NCI-H226 (cell line): Measurements from ENCODE around the gene IL1RL2.

ENCODE experiments used
- DNase-seq: peaks from one replicate; pipeline ENCODE4 v3.0.0-alpha.2; 2015

IL1RL2 gene

GRCh38 chr2:102240640-102241370 is 54.0 kb downstream of the IL1RL2 start:
- peak; percentile 73 for DNase-seq

GRCh38 chr2:102241616-102242305 is 54.9 kb downstream of the IL1RL2 start:
- DNase-seq: no peak

DNA sequence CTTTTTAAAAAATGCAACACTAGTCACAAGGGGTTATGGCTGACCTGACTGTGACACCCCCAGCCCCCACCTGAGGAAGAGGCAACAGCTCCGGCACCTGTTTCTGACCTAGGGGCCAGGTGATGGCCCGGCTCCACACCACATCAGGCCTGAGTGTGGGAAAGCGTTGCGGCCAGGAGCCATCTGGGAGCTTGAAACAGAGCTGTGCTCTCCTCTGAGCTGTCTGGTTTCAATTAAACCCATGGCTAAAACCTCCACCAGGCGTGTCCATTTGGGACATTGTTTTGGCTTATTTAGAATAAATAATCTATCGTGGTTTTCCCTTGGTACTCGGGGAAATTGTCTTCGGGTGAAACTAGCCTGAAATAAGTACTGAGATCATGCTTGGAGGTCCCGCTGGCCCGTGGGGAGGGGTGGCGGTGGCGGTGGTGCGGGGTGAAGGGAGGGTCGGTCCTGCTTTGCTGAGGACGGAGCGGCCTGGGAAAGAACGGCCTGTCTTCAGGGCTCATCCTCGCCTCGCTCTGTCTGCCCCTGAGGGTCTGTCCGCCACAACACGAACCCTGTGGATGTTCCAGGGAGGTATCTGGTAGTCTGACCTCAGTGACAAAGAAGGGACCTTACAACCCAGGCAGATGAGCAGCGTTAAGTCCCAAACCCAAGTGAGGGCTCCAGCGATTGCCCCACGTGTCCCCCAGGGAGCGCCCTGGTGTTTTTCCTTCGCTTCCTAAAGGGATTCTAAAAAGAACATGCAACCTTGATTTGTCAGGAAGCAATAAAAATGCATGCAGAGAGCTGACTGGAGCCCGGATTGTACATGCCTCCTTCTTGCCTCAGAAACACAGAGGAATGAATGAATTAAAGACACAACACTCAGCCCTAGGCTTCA is 58.7 kb downstream of the IL1RL2 start:
- no peak for DNase-seq

- no peak for DNase-seq
These were observed 63.5 kb downstream of the IL1RL2 start for GRCh38 chr2:102250278-102250821.

GRCh38 chr2:102251042-102251848 is 64.4 kb downstream of the IL1RL2 start:
- no peak for DNase-seq

- DNase-seq: no peak
These were observed 65.0 kb downstream of the IL1RL2 start for GRCh38 chr2:102251849-102252203.

- no peak for DNase-seq
These were observed 65.4 kb downstream of the IL1RL2 start for GRCh38 chr2:102252236-102252635.

DNA sequence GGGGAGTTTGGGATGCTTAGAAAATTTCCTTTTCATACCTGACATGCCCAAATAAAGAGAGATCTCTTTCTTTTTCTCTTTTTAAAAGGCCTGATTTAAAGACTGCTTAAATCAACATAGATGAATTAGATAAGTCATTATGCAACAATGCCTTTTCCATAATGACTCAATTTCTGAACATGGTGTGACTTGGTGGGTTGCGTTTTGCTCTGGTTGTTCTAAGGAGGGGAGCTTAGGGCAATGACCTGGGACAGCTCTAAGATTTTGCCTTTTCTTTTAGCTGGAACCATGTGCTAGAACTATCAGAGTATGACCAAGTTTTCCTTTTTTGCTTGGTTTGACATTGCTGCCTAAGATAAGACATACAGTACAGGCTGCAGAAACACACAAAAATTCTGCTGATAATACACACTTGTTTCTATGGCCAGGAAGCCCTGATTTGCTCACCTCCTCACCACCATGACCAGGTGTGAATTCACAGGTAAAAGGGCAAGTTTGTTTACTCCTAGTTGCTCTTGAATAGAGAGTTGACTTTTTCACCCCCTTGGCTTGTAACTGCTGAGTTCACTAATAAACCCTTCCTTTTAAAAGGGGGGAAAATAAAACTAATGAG is 66.4 kb downstream of the IL1RL2 start:
- DNase-seq: no peak

GRCh38 chr2:102253753-102254150 is 66.9 kb downstream of the IL1RL2 start:
- DNase-seq: peak; percentile 16

DNA sequence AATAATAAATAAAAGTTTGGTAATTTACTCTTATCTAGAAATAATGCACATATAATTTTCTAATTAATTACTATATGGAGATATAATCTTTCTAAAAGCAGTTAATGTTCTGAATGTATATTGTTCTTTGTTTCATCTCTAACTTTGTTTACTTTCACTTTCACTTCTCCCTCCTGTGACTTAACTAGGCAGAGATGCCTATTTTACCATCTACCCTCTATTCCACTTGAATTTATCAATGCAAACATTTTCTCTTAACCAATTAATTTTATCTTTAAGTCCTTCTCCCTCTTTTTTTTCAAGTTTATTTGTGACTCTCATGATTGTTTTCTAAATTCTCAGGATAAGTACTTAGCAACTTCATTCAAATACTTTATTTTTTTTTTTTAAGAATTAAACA is 69.5 kb downstream of the IL1RL2 start:
- no peak for DNase-seq

DNA sequence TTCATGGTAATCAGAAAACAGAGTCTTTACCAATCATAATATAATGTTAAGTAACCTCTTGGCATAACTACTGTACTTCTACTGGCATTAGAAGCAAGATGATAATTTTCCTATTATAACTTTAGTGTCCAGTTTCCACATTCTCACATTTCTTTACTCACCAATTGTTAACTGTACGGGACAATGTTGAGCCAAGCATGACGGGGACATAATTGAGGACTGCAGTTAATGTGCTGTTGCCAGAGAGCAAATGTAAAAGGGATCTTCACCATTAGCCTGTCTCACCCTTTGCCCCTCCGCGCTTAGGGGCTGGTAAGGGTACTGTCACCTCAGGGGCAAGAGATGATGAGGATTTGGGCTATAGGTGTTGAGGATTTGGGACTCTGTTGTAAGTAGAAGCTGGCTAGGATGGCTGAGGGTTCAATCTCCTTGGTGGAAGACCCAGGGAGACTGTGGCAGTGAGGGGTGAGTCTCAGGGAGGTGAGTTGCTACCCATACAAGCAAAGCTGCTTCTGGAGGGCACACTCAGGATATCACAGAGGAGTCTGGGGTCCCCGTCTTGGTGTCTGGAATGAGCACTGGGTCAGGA is 70.1 kb downstream of the IL1RL2 start:
- no peak for DNase-seq

DNA sequence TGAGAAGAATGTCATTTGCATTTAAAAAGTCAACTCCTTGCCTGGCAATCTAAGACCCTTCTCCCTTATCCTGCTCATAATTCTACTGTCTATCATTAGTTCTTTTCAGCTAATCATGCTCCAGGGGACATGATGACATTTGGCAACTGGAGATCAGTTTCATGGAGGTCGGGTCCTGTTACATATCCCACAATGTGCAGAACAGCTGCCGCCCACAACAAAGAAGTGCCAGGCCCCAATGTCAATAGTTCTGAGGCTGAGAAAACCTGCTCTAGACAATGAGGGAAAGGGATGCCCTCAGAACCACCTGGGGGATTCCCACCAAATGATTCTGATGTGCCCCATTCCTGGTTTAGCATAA is 71.2 kb downstream of the IL1RL2 start:
- no peak for DNase-seq

- DNase-seq: peak; percentile 91
These were observed 71.7 kb downstream of the IL1RL2 start for GRCh38 chr2:102258386-102259074.

- no peak for DNase-seq
These were observed 74.8 kb downstream of the IL1RL2 start for GRCh38 chr2:102261467-102262135.

DNA sequence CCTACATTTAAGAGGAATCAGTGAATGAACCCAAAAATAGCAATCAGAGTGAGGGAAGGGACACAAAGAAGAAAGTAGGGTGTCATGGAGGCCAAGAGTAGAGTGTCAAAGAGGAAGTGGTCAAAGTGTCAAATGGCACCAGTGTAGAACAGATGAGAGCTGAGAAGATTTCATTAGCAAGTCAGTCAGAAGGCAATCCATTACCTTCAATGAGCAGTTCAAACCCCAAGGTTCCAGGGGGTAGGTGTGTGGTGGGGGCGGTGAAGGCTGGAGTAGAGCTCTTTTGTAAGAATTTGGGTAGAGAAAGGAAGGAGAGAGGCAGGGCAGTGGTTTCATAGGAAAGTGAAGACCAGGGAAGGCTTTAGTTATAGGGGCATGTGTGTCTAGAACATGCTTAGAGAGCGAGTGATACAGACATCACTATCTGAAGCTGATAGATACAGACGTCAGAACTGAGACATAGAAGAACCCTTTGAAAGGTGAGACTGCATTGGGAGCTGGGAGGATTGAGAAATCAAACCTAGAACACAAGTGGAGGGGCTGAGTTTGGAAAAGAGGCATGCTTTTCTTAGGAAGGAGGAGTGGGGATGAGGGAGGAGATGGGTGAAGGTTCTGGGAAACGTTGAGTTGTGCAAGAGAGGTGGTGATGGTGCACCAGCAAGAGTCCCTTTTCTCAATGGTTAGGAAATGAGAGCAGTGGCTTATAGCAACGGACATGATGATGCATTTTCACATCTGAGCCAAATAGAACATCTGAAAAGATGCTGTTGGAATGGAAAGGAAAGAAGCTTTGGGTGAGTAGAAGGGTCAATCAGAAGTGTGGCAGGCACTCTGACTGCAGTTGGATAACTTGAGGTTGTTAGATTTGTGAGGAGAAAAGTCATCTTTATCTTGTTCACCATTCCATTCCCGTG is 75.7 kb downstream of the IL1RL2 start:
- no peak for DNase-seq

GRCh38 chr2:102264952-102265351 is 78.1 kb downstream of the IL1RL2 start:
- DNase-seq: no peak

DNA sequence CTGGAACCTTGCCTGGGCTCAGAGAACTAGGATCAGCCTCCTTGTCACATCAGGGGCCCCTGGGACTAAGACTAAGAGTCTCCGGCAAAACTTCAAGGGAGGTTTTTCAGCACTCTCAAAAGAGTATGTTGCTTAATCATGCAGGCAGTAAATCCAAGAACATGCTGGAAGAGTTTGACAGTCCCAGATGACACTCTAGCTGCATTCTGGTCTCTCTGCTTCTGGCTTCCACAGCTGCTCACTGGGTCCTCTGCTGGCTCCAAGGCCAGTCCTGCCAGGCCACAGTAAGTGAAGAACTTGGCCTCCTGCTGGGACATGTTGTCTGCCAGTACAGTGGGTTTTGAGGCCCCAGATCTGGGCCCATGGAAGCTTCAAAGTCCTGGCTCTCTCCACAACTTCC is 79.4 kb downstream of the IL1RL2 start:
- DNase-seq: no peak

DNA sequence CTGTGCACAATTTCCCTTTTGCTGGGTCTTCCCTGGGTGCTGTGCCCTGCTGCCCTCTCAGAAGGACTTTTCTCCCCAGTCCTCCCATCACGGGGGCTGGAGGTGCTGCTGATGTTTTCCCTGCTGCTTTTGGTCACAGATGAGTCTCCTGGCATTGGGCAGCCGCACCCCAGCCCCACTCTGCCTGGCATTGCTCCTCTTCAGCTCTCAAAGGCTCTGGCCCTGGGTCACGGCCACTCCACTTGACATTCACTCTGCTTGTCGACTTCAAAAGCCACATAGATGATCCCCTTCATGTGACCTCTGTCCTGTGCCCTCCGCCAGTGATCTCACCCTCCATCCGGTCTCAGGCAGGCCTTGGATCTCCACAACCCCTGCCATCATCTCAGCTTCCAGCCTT is 81.0 kb downstream of the IL1RL2 start:
- DNase-seq: no peak

DNA sequence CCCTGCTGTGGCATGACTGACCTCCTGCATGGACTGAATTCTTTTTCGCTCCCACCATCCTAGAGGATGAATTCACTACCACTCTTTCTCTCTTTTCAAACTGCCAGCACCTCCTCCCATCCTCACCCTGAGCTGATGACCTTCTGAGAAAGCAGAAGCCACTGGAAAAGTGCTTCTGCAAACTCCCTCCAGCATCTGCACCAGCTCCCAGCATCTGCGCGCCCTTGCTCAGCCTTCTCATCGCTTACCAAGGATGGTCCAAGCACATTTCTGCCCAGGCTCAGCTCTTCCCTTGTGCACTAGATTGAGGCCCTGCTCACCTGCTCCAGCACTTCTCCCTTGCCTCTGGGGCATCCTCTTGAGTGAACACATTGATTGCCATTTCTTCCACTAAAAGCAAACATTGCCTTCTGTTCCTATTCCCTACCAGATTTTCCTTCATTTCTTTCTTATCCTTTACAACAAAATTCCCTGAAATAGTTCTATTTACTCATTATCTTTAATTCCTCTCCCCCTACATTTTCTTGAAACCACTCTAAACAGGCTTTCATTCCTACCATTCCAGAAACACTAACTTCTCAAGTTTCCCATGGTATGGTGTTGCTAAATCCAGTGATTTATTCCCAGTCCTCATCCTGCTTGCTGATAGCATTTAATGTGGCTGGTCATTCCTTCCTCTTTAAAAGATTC is 81.8 kb downstream of the IL1RL2 start:
- DNase-seq: peak; percentile 74
